GM19099 (cell line): Measurements from ENCODE around the gene CCDC92.

Experiments
- POLR2A ChIP-seq: IDR thresholded peaks from 3 replicates; pipeline ENCODE4 v1.6.1; 2011; ENCODE audit warnings: low read depth; ENCODE audit not compliant: insufficient read length; ENCODE audit errors: extremely low read depth

Gene CCDC92

GRCh38 chr12:123992118-123992825 is 19.6 kb upstream of the CCDC92 start:
- no peak for TF ChIP-seq POLR2A

DNA sequence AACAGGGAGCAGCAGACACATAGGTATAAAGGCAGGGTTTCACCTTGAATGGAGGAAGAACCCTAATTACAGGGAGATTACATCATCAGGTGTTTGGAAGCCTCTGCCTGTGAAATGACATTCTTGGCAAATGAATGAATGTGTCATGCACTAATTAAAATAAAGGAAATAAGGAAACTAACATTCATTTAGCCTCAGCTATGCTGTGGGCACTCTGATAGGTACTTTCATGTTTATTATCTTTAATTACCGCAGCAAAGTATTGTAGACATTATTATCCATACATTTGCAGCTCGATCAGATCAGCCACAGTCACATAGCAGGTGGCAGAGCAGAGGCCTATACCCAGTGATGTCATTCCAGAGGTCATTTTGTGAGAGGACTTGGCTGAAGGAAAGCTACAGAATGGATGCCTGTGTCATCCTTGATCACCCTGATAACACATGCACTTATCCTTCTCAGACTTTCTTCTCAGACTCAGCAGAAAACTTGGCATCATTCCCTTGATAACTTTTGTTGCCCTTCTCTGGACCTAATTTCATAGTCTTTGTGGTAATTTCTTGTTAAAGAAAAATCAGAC is 18.8 kb upstream of the CCDC92 start:
- TF ChIP-seq POLR2A = no peak

- TF ChIP-seq POLR2A = no peak
Measured at GRCh38 chr12:123990511-123990910, 17.9 kb upstream of the CCDC92 start.

GRCh38 chr12:123989753-123990152 is 17.1 kb upstream of the CCDC92 start:
- TF ChIP-seq POLR2A = no peak

GRCh38 chr12:123989168-123989567 is 16.5 kb upstream of the CCDC92 start:
- TF ChIP-seq POLR2A = no peak

- TF ChIP-seq POLR2A = no peak
Measured at GRCh38 chr12:123987022-123987421, 14.4 kb upstream of the CCDC92 start.

GRCh38 chr12:123986374-123986965 is 13.8 kb upstream of the CCDC92 start:
- no peak for TF ChIP-seq POLR2A

- TF ChIP-seq POLR2A = no peak
Measured at GRCh38 chr12:123984903-123985302, 12.3 kb upstream of the CCDC92 start.

DNA sequence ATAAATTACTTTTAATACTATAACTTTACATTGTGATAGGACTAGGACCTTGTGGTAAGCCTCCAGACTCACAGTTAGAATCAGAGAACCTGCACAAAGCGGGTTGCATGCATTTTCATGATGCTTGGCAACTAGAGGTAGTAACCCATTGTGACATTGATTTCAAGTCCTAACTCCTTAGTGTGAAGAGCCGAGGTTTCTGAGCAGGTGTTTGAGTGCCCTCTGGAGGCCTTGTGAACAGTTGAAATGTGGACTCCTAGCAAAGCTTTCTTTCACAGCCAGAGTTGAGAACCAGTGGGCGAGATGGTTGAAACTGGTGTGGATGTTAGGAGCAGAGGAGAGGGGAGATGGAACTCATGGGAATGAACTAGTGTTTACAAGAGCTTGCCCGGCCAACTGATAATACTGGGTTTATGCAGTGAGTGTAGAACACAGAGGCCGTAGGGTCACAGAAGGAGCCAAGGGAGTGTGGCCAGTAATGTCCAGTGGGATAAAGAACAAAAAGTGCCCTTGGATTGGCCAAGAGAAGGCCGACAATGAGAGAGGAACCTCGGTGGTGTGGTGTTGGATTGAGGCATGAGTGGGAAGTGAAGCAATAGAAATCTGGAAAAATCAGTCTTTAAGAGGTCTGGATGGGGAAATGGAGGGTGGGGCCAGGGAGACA is 11.3 kb upstream of the CCDC92 start:
- no peak for TF ChIP-seq POLR2A

GRCh38 chr12:123982269-123982668 is 9.6 kb upstream of the CCDC92 start:
- TF ChIP-seq POLR2A = no peak

DNA sequence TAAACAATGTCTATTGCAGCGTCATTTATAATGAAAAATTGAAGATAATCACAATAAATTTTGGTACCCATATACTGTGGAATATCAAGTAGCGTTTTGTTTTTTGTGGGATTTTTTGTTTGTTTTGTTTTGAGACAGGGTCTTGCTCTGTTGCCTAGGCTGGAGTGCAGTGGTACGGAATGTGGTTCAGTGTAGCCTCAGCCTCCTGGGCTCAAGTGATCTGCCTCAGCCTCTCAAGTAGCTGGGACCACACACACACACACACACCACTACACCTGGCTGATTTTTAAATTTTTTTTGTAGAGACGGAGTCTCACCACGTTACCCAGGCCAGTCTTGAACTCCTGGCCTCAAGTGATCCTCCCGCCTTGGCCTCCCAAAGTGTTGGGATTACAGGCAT is 6.9 kb upstream of the CCDC92 start:
- TF ChIP-seq POLR2A = no peak

GRCh38 chr12:123976227-123976826 is 3.7 kb upstream of the CCDC92 start:
- no peak for TF ChIP-seq POLR2A

DNA sequence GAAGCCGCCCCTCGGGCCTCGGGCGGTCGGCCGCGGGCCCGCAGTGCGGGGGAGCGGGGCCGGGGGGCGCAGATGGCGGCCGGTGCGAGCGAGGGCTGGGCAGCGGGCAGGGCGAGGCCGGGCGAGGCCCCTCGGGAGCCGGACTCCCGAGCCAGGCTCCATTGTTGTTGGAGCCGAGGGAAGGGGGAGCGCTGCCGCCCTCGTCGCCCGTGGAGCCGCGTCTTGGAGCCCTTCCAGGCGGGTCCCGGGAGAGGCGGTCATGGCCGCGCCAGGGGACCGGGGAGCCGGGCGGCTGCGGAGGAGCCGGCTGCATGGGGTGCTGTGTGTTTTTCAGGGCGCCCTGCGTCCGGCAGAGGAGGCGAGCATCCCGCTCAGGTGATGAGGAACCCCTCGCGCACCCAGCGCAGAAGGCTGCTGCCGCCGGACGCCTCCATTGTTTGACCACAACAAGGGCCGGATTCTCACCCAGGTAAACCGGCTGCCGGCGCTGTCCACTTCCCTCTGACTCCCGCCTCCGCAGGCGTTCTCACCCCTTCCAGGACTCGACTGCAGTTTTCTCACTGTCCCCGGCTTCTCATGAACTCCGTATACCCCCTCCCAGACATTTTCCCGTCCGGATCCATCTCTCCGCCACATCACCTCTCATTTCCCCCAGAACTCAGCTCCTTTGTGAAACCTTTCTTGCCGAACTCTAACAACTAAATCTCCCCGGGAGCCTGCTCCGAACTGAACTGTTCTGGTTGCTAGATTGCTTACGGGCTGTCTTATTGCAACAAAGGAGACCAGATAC is 1.1 kb upstream of the CCDC92 start:
- peak; percentile 23 for TF ChIP-seq POLR2A

- TF ChIP-seq POLR2A = no peak
Measured at GRCh38 chr12:123971770-123972456, 718 bp downstream of the CCDC92 start.
